ENCODE measurements around the gene CD248. TPM values are rescaled to one million over a fixed set of nuclear protein-coding genes. Genes with fewer than 3 reads are reported as not detected.

The CD248 gene
- total RNA-seq, 4 donors from 2014 or later = 29.9 to 69.7 (median 47.3) TPM

GRCh38 chr11:66344550-66345315 is 27.9 kb upstream of the CD248 start, which contains the start of gene BRMS1:
Gene BRMS1 (minus strand): TSS chr11:66345104. CDS start chr11:66342234, 2,870 bp downstream.
- 1% methylated on average over 31 to 43 of the region's 59 CpGs for WGBS, 2 donors
- H3K4me3 ChIP-seq = peak within 1 kb of the TSS; percentile 72 to 97 (median 86)

GRCh38 chr11:66343176-66343575 is 26.3 kb upstream of the CD248 start:
- WGBS, 2 donors = 89 to 90% methylated on average over 8 of the region's 8 CpGs
- no peaks in the 10 kb centered on the region for H3K27me3 ChIP-seq
- H3K4me1 ChIP-seq = peaks cover 3 to 41% (median 27%) of the 10 kb centered on the region in 4 donors
- no peak for DNase-seq (ENCODE audit: low spot score in 2 of 2)
- H3K27ac ChIP-seq = no peak overlapping the region
- no peaks in the 10 kb centered on the region for H3K9me3 ChIP-seq
- H3K36me3 ChIP-seq = peaks cover 0 to 53% (median 25%) of the 10 kb centered on the region in 3 donors
- TF ChIP-seq CTCF (IDR thresholded peaks at IDR 0.05) (no peak), POLR2A (IDR thresholded peaks at IDR 0.05) (no peak), EP300 (IDR thresholded peaks at IDR 0.05) (no peak)
- H3K4me3 ChIP-seq = no peak overlapping the region

More at GRCh38 chr11:66344550-66345315, 27.9 kb upstream of the CD248 start, which contains the start of gene BRMS1:
- TF ChIP-seq EP300 (IDR thresholded peaks at IDR 0.05) (peak; percentile 95 to 96), POLR2A (IDR thresholded peaks at IDR 0.05) (peak in 1 of 2 donors; percentile 61), CTCF (IDR thresholded peaks at IDR 0.05) (peak in 4 of 5 experiments; percentile 10 to 62 (median 28))
- Histone ChIP-seq H3K4me1 (peaks cover 3 to 51% (median 27%) of the 10 kb centered on the region in 4 donors), H3K36me3 (peaks cover 0 to 37% (median 24%) of the 10 kb centered on the region in 3 donors), H3K27me3 (no peaks in the 10 kb centered on the region), H3K27ac (peak within 1 kb of the TSS; percentile 46 to 95 (median 82)), H3K9me3 (no peaks in the 10 kb centered on the region)
- peak; percentile 97 to 98 for DNase-seq (ENCODE audit: low spot score in 2 of 2)

GRCh38 chr11:66341502-66342126 is 24.8 kb upstream of the CD248 start:
- Histone ChIP-seq H3K36me3 (peaks cover 0 to 63% (median 30%) of the 10 kb centered on the region in 3 donors), H3K4me3 (no peak overlapping the region), H3K27me3 (no peaks in the 10 kb centered on the region), H3K4me1 (peaks cover 3 to 41% (median 29%) of the 10 kb centered on the region in 4 donors), H3K27ac (no peak overlapping the region), H3K9me3 (no peaks in the 10 kb centered on the region)
- 94 to 95% methylated on average over 21 of the region's 21 CpGs for WGBS, 2 donors
- DNase-seq (ENCODE audit: low spot score in 2 of 2) = no peak
- TF ChIP-seq EP300 (IDR thresholded peaks at IDR 0.05) = no peak
- TF ChIP-seq CTCF (IDR thresholded peaks at IDR 0.05) = no peak
- TF ChIP-seq POLR2A (IDR thresholded peaks at IDR 0.05) = no peak

- H3K27ac ChIP-seq = no peak overlapping the region
- WGBS, 2 donors = 89 to 93% methylated on average over 22 to 26 of the region's 28 CpGs
- TF ChIP-seq EP300 (IDR thresholded peaks at IDR 0.05) (no peak), CTCF (IDR thresholded peaks at IDR 0.05) (no peak), POLR2A (IDR thresholded peaks at IDR 0.05) (no peak)
- peaks cover 0 to 41% (median 28%) of the 10 kb centered on the region in 4 donors for H3K4me1 ChIP-seq
- no peak overlapping the region for H3K4me3 ChIP-seq
- DNase-seq (ENCODE audit: low spot score in 2 of 2) = no peak
- no peaks in the 10 kb centered on the region for H3K27me3 ChIP-seq
- no peaks in the 10 kb centered on the region for H3K9me3 ChIP-seq
- peaks cover 0 to 63% (median 30%) of the 10 kb centered on the region in 3 donors for H3K36me3 ChIP-seq
Observed at GRCh38 chr11:66340596-66341501, 24.0 kb upstream of the CD248 start.
